ENCODE measurements around the gene SOCS7.

SOCS7 gene

DNA sequence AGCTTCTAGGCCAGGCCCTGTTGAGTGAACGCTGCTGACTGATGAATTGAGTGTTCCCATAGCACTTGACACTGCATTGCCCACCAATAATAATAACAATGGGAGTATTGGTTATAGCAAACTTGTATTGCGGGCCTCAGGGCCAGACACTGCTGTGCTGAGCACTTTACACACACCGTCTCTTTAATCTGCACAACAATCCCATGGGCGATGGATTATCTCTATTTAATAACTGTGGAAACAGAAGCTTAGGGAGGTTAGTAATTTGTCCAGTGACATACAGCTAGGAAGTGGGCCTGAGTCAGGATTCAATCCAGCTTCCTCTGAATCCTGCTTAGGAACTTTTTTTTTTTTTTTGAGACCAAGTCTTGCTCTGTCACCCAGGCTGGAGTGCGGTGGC, 87.8 kb downstream of the SOCS7 start:
- no peak for TF ChIP-seq POLR2A (IDR thresholded peaks at IDR 0.05; ENCODE audit: low read depth, low read length)

DNA sequence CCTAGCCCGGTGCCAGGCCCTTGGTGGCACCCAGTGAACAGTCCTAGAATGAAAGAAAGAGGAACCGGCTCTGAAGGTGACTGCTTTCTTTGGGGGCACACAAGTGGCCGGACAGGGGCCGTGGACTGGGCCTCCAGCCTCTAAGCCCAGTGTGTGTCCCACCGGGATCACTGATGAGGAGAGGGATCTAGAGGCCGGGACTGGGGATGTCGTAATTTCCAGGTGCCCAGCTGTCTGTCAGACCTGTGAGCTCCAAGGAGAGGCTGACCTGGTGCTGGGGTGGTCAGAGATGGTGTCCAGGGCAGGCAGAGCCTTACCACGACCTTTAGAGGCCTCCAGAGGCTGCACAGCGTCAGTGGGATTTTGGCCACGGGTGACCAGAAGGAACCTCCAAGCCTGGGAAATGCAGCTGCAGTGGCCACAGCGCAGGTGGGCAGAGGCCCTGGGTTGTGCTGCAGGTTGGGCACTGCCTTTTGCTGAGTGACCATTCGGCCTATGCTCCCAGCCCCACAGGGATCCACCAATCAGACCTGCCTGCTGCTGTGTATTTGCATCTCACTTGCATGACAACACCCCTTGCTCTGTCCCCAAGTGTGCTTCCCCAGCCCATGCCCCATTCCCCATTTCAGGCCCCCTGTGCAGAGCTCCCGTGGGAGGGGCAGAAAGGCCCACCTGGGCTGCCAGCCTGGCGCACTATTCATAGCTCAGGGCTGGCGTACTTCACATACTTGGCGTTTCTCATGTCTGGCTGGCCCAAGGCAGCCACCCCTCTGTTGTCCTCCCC, 89.2 kb downstream of the SOCS7 start:
- no peak for TF ChIP-seq POLR2A (IDR thresholded peaks at IDR 0.05; ENCODE audit: low read depth, low read length)
- no peak for DNase-seq (ENCODE audit: insufficient read length, low spot score)
- no peak for FAIRE-seq

More for the DNA sequence above, 87.8 kb downstream of the SOCS7 start:
- FAIRE-seq (no peak), DNase-seq (ENCODE audit: insufficient read length, low spot score) (no peak)

DNA sequence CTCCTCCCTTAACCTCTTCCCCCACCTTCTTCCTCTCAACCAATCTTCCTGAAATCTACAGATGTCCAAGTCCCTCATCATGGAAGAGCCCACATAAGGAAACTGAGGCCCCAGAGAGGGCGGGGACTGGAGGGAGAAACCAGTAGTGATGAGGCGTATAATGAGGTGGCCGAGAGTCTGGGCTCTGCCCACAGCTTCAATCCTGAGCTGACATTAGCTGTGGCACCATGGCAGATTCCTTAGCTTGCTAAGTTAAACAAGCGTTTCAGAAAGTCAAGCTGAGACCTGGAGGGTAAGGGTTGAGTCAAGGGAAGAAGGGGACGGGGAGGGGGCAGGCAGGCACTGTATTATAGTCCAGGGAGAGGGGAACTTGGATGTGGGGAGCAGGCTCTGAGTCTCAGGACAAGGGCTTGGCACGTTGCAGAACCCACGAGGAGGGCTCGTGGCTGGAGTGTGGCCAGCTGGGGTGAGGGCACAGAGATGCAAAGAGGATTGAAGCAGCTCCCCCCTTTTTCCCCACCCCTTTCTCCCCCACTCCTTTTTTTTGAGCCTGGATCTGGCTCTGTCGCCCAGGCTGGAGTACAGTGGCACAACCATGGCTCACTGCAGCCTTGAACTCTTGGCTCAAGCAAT, 89.9 kb downstream of the SOCS7 start:
- TF ChIP-seq POLR2A (IDR thresholded peaks at IDR 0.05; ENCODE audit: low read depth, low read length) = no peak
- no peak for FAIRE-seq

DNA sequence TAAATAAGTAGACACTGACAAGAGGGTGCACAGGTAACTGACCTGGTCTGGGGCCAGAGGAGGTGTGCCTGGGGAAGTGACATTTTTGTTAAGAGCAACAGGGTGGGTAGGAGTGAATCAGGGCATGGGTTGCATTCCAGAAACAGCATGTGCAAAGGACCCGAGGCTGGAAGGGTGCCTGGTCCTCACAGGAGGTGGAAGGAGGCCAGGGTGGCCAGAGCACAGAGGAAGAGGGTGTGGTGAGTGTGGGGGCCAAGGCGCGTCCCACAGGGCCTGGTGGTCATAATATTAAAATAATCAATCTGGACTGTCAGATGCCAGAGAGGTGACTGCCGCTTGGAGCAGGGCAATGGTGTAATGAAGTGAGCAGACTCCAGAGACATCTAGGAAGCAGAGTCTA, 90.9 kb downstream of the SOCS7 start:
- FAIRE-seq (no peak), DNase-seq (ENCODE audit: insufficient read length, low spot score) (peak; percentile 74)
- TF ChIP-seq POLR2A (IDR thresholded peaks at IDR 0.05; ENCODE audit: low read depth, low read length) = no peak

More for the DNA sequence above, 89.9 kb downstream of the SOCS7 start:
- DNase-seq (ENCODE audit: insufficient read length, low spot score) = no peak

DNA sequence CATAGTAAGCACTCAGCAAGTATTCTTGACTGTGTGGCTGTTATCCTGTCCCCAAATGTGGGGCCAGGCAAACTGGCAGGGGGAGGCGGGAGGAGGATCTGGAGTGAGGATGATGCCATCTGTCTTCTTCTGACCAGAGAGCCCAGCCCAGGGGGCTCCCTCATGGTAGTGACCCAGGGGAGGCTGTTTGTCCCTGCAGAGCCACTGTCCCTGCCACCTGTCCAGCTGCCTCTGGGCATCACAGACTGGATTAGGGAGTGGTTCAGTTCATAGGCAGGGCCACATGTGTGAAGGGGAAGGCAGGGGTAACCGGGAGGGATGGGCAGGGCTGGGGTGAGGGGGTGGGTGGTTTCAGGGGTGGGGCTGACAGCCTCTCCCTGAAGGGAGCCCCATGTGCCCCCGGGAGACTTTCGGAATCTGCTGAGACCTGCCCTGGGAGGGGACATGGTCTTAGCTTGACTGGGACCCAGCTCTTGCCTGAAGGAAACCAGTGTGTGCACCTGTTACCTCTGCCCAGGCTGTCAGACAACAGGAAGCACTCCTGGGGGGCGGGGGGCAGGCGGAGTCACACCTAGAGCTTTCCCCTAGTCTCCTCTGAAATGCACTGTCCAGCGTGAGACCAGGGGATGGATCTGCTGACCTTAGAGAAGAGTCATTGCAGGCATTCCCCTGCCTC, 91.8 kb downstream of the SOCS7 start:
- DNase-seq (ENCODE audit: insufficient read length, low spot score) = no peak
- no peak for TF ChIP-seq POLR2A (IDR thresholded peaks at IDR 0.05; ENCODE audit: low read depth, low read length)
- FAIRE-seq = no peak

DNA sequence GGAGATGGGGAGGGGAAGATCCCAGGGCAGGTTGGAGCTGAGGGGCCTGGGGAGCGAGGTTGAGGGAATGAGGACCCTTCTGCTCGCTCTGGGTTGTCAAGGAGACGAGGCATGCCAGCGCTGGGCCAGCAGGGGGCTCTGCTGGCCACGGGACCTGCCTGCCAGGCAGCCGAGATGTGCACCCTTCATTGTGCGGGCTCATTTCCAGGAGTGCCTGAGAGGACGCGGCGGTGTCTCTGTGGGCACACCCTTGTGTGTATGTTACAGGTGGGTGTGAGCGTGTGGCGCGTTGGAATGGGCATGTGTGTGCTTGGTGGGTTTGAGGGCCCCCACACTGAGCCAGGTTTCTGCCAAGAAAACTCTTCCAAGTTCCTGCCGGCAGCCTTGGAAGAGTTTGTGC, 92.5 kb downstream of the SOCS7 start:
- TF ChIP-seq POLR2A (IDR thresholded peaks at IDR 0.05; ENCODE audit: low read depth, low read length) = 0 out of 2 replicates have a peak, but pooled peaks have one; percentile 16
- no peak for DNase-seq (ENCODE audit: insufficient read length, low spot score)
- no peak for FAIRE-seq

DNA sequence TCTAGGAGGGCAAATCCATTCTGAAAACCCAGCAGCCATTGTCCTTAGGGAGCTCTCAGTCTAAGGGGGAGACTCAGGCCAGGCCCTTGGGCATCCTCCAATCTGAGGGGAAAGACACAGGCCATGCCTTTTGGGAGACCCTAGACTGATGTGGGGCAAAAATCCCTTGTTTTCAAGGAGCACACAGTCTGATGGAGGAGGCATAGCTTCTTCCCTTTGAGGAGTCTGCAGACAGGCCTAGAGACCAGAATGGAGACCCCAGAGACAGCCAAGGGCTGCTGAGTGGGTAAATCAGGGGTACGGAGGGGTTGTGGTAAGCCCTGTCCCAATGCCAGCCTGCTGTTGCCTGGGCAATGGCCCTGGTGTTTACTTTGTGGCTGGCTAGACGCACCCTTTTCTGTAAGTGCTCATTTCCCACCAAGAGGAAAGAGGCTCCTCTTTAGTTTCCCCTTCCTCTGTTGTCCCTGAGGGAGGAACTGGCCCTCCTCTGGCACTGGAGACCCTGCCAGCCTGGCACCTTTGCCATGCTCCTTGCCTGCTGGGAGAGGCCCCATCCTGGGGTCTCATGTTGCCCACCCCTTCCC, 96.0 kb downstream of the SOCS7 start:
- DNase-seq (ENCODE audit: insufficient read length, low spot score) = no peak
- no peak for TF ChIP-seq POLR2A (IDR thresholded peaks at IDR 0.05; ENCODE audit: low read depth, low read length)
- FAIRE-seq = no peak

DNA sequence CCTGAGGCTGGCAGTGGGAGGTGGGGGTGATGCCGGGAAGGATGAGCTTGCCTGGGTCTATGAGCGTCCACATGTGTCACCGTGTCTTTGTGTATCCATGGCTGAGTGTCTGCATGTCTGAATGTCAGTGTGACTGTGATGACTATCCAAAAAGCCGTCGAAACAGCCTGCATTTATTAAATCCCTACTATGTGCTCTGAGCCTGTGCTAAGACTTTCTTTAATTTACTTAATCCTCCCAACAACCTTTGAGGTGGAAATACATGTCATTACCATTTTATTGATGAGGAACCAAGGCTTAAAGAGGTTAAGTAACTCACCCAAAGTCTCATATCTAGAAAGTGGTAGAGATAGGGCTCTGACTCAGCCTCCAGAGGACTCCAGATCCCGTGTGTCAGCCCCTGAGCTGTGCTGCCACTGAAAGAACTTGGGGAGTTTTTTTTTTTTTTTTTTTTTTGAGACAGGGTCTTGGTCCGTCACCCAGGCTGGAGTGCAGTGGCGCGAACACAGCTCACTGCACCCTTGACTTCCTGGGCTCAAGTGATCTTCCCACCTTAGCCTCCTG, 96.6 kb downstream of the SOCS7 start:
- no peak for FAIRE-seq
- DNase-seq (ENCODE audit: insufficient read length, low spot score) = no peak
- no peak for TF ChIP-seq POLR2A (IDR thresholded peaks at IDR 0.05; ENCODE audit: low read depth, low read length)

DNA sequence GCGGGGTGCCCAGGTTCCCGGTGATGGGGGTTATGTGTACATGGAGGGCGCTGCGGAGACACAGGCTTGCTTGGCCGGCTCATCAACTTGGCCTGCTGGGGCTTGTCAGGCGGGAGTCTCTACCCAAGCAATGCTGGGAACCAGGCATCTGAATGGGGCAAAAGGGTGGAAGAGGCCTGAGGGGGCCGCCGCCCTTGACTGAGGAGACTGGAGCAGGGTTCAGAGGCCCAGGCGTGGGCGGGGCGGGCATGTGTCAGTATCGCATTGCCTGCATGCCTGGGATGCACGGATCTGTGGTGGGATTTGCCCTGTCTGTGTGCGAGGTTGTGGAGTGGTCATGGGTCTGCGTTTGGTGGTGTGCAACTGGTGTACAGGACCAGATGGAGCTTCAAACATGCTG, 97.7 kb downstream of the SOCS7 start:
- DNase-seq (ENCODE audit: insufficient read length, low spot score) = no peak
- no peak for TF ChIP-seq POLR2A (IDR thresholded peaks at IDR 0.05; ENCODE audit: low read depth, low read length)
- FAIRE-seq = no peak

DNA sequence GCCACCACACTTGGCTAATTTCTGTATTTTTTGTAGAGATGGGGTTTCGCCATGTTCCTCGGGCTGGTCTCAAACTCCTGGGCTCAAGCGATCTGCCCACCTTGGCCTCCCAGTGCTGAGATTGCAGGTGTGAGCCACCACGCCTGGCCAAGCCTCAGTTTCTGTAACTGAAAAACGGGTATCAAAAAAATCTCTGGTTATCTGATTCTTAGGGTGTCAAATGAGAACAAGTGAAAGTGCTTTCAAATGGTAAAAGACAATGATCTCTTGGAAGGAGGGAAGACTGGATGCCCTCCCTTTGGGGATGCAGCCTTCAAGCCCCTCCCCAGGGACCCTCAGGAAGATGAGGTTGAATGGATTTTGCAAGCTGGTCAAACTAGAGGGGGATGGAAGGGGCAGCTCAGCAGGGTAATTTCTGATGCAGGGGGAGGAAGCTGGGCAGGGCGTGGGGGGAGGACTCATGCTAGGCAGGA, 98.9 kb downstream of the SOCS7 start:
- DNase-seq (ENCODE audit: insufficient read length, low spot score) (no peak), FAIRE-seq (no peak)

DNA sequence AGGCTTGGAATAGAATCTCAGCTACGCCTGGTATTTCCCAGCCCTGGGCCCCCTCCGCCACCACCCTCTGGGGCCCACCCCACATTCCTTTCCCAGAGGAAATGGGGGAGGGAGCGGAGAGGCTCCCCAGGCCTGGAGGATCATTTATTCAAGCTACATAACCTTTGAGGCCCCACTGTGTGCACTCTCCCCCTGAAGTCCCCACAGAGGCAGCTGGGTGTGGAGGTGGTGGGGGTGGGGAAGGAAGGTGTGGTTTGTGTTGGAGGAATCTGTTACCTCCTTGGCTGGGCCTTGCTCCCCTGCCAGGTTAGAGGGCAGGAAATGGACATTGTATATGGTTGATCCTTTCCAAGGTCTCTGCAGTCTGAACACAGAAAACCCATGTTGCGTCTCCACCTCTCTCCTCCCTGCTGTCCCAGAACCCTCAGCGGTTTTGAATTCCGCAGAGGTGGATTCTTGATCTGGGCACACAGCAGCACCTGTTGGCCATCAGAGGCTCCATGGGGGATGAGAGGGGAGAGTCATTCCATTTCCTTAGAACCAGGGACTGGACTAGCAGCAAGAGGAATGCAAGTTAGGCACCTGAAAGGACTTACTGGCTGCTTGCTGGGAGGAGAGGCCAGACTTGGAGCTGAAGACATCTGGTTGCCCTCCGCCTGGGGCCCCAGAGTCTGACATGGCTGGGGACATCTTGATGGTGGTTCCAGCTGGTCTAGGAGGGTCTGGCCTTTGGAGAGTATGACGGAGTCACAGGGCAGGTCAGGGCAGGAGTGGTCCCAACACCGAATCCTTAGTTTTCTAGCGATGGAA, 99.6 kb downstream of the SOCS7 start:
- FAIRE-seq (no peak), DNase-seq (ENCODE audit: insufficient read length, low spot score) (peak; percentile 89)
- peak; percentile 53 for TF ChIP-seq POLR2A (IDR thresholded peaks at IDR 0.05; ENCODE audit: low read depth, low read length)

More for the DNA sequence above, 98.9 kb downstream of the SOCS7 start:
- no peak for TF ChIP-seq POLR2A (IDR thresholded peaks at IDR 0.05; ENCODE audit: low read depth, low read length)

DNA sequence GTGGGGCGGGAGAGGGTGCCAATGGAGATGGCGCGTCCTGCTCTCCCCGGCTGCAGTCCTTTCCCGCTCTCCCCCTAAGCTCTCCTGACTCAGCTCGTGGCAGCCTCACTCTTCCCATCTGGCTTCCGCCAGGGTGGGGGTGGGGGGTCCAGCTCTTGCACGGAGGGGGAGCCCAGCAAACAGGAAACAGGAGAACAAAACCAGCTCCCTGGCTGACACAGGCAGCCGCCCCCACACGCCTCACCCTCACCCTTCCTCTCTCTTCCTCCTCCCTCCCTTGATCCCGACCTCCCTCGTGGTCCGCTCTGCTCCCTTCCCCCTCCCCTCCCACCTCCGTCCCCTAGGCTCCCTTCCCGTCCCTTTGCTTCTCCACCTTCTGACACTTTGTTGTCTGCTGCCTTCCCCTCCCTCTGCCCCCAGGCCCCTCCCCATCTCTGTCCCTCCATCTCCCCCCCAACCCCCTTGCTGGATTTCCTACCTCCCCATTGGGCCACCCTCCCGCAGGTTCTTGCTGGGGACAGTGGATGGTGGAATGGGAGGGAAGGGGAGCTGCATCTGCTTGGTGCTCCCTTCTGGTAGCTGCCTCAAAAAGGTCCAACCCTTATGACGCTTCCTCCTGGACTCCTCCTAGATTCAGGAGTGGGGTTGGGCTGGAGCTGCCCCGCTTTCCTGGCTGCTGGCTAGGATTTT, 100.3 kb downstream of the SOCS7 start:
- DNase-seq (ENCODE audit: insufficient read length, low spot score) = peak; percentile 78
- peak; percentile 52 for TF ChIP-seq POLR2A (IDR thresholded peaks at IDR 0.05; ENCODE audit: low read depth, low read length)
- no peak for FAIRE-seq

Data from H54 (cell line).